H9 (cell line): ENCODE data around the gene TTLL4. TPM values are rescaled to one million over a fixed set of nuclear protein-coding genes. Genes with fewer than 3 reads are reported as not detected.

Experiments used
- DNase-seq: peaks from one replicate; pipeline ENCODE4 v3.0.0-alpha.2; 2017
- H2AFZ ChIP-seq: one replicate; pipeline ENCODE4 v1.6.1; 2013; ENCODE audit warnings: mild to moderate bottlenecking, low read length, control low read depth, moderate library complexity
- H2AK5ac ChIP-seq: 2 replicates; pipeline ENCODE4 v1.6.1; 2013; ENCODE audit warnings: low read length, control low read depth, mixed read lengths; ENCODE audit not compliant: insufficient read length
- H2BK120ac ChIP-seq: one replicate; pipeline ENCODE4 v1.6.1; 2013; ENCODE audit warnings: low read depth, mild to moderate bottlenecking, low read length, control low read depth, inconsistent platforms; ENCODE audit not compliant: poor library complexity, severe bottlenecking
- H2BK12ac ChIP-seq: 2 replicates; pipeline ENCODE4 v1.6.1; 2013; ENCODE audit warnings: low read length, control low read depth, mixed read lengths, low read depth; ENCODE audit not compliant: insufficient read length
- H2BK15ac ChIP-seq: 2 replicates; pipeline ENCODE4 v1.6.1; 2013; ENCODE audit warnings: low read depth, low read length, control low read depth
- H2BK20ac ChIP-seq: one replicate; pipeline ENCODE4 v1.6.1; 2013; ENCODE audit warnings: low read depth, mild to moderate bottlenecking, low read length, control low read depth, inconsistent platforms; ENCODE audit not compliant: poor library complexity, severe bottlenecking
- H2BK5ac ChIP-seq: 2 replicates; pipeline ENCODE4 v1.6.1; 2013; ENCODE audit warnings: low read length, control low read depth, mixed read lengths; ENCODE audit not compliant: insufficient read length
- H3K14ac ChIP-seq: 2 replicates; pipeline ENCODE4 v1.6.1; 2013; ENCODE audit warnings: low read length, control low read depth; ENCODE audit not compliant: insufficient read depth
- H3K18ac ChIP-seq: 2 replicates; pipeline ENCODE4 v1.6.1; 2013; ENCODE audit warnings: low read depth, mild to moderate bottlenecking, mixed read lengths, low read length, control low read depth; ENCODE audit not compliant: insufficient read length
- H3K23ac ChIP-seq: 2 replicates; pipeline ENCODE4 v1.6.1; 2013; ENCODE audit warnings: low read length, control low read depth, mixed read lengths, low read depth; ENCODE audit not compliant: insufficient read length
- H3K23me2 ChIP-seq: 2 replicates; pipeline ENCODE4 v1.6.1; 2013; ENCODE audit warnings: low read depth, mild to moderate bottlenecking, mixed read lengths, low read length, control low read depth; ENCODE audit not compliant: insufficient read length, poor library complexity, severe bottlenecking
- H3K27ac ChIP-seq: 2 replicates; pipeline ENCODE4 v1.5.1; 2013; ENCODE audit warnings: low read length, control low read depth, mixed read lengths, low read depth; ENCODE audit not compliant: insufficient read length
- H3K27me3 ChIP-seq: 2 replicates; pipeline ENCODE4 v1.6.1; 2013; ENCODE audit warnings: low read length, control low read depth, inconsistent platforms; ENCODE audit not compliant: insufficient read depth
- H3K4ac ChIP-seq: 2 replicates; pipeline ENCODE4 v1.6.1; 2013; ENCODE audit warnings: low read depth, mild to moderate bottlenecking, control low read depth, inconsistent platforms, low read length, moderate library complexity
- H3K4me1 ChIP-seq: 2 replicates; pipeline ENCODE4 v1.6.1; 2013; ENCODE audit warnings: low read length, control low read depth, inconsistent platforms; ENCODE audit not compliant: insufficient read depth
- H3K4me2 ChIP-seq: 2 replicates; pipeline ENCODE4 v1.6.1; 2013; ENCODE audit warnings: low read length, control low read depth, mixed read lengths; ENCODE audit not compliant: insufficient read length, insufficient read depth
- H3K56ac ChIP-seq: 2 replicates; pipeline ENCODE4 v1.6.1; 2013; ENCODE audit warnings: low read depth, mild to moderate bottlenecking, mixed read lengths, low read length, control low read depth; ENCODE audit not compliant: insufficient read length
- H3K79me1 ChIP-seq: 2 replicates; pipeline ENCODE4 v1.6.1; 2013; ENCODE audit warnings: low read depth, mild to moderate bottlenecking, moderate library complexity, low read length, control low read depth, inconsistent platforms; ENCODE audit not compliant: insufficient read depth, poor library complexity, severe bottlenecking
- H3K79me2 ChIP-seq: 2 replicates; pipeline ENCODE4 v1.6.1; 2013; ENCODE audit warnings: low read length, control low read depth, inconsistent platforms; ENCODE audit not compliant: insufficient read depth
- H3K9ac ChIP-seq: 2 replicates; pipeline ENCODE4 v1.6.1; 2013; ENCODE audit warnings: low read length, control low read depth, mixed read lengths; ENCODE audit not compliant: insufficient read length; ENCODE audit errors: extremely low read depth
- H3K9me3 ChIP-seq: one replicate; pipeline ENCODE4 v1.6.1; 2013; ENCODE audit warnings: low read depth, low read length, inconsistent platforms; ENCODE audit not compliant: control insufficient read depth
- H3T11ph ChIP-seq: one replicate; pipeline ENCODE4 v1.6.1; 2013; ENCODE audit warnings: mild to moderate bottlenecking, low read length, control low read depth, inconsistent platforms
- H4K20me1 ChIP-seq: one replicate; pipeline ENCODE4 v1.6.1; 2013; ENCODE audit not compliant: control insufficient read depth, insufficient read length, insufficient read depth
- H4K5ac ChIP-seq: 2 replicates; pipeline ENCODE4 v1.6.1; 2013; ENCODE audit warnings: low read depth, mild to moderate bottlenecking, mixed read lengths, low read length, control low read depth; ENCODE audit not compliant: insufficient read length
- H4K8ac ChIP-seq: replicated peaks from 2 replicates; pipeline ENCODE4 v1.6.1; 2013; ENCODE audit warnings: low read length, control low read depth, mixed read lengths, low read depth; ENCODE audit not compliant: insufficient read length
- H4K91ac ChIP-seq: 2 replicates; pipeline ENCODE4 v1.6.1; 2013; ENCODE audit warnings: low read depth, mild to moderate bottlenecking, moderate library complexity, mixed read lengths, low read length, control low read depth; ENCODE audit not compliant: insufficient read length
- H3K27ac Mint-ChIP-seq, 3 experiments: 2 replicates in 2 of 3; 3 replicates in 1 of 3; pipeline ENCODE4 v1.8.0; 2020 to 2021; ENCODE audit warnings: mixed read lengths in 3 of 3, mild to moderate bottlenecking in 1 of 3, moderate library complexity in 1 of 3
- H3K27me3 Mint-ChIP-seq: 2 replicates; pipeline ENCODE4 v1.8.0; 2021; ENCODE audit warnings: low read depth, mild to moderate bottlenecking, moderate library complexity, mixed read lengths
- H3K36me3 Mint-ChIP-seq, 3 experiments: 2 replicates in 2 of 3; 3 replicates in 1 of 3; pipeline ENCODE4 v1.8.0; 2020 to 2021; ENCODE audit warnings: low read depth in 3 of 3, mixed read lengths in 3 of 3; ENCODE audit not compliant: insufficient read depth in 1 of 3
- H3K4me1 Mint-ChIP-seq, 2 experiments: 2 replicates each; pipeline ENCODE4 v1.8.0; 2020; ENCODE audit warnings: mixed read lengths in 2 of 2
- H3K4me3 Mint-ChIP-seq, 2 experiments: 2 replicates in 1 of 2; 3 replicates in 1 of 2; pipeline ENCODE4 v1.8.0; 2020 to 2021; ENCODE audit warnings: mild to moderate bottlenecking in 2 of 2, mixed read lengths in 2 of 2, moderate library complexity in 1 of 2
- H3K9me3 Mint-ChIP-seq, 2 experiments: 2 replicates in 1 of 2; 3 replicates in 1 of 2; pipeline ENCODE4 v1.8.0; 2020; ENCODE audit warnings: mild to moderate bottlenecking in 2 of 2, mixed read lengths in 2 of 2, moderate library complexity in 1 of 2
- WGBS: extraction: QIAGEN DNeasy Blood & Tissue Kit; methylation state at CpG from one replicate; pipeline ENCODE4 v1.1.7; 2013; ENCODE audit warnings: missing lambda C conversion rate, low lambda C conversion rate, mixed read lengths; ENCODE audit not compliant: insufficient read length; ENCODE audit errors: extremely low coverage; 5-methylcytosine and 5-hydroxymethylcytosine counted together
- total RNA-seq: library from RNA; stranded (reverse); gene quantifications from 2 replicates; pipeline ENCODE4 v1.2.1, GENCODE V29; 2021
- TF ChIP-seq, protein P1 (sequence below): fragments of 200-600 bp; sonication (generic); conservative IDR thresholded peaks from 3 replicates; pipeline ENCODE4 v1.8.0; 2021; ENCODE audit warnings: antibody characterized with exemption, mild to moderate bottlenecking

TTLL4 gene
- total RNA-seq, 1 experiment from 2014 or later: 96.4 TPM

DNA sequence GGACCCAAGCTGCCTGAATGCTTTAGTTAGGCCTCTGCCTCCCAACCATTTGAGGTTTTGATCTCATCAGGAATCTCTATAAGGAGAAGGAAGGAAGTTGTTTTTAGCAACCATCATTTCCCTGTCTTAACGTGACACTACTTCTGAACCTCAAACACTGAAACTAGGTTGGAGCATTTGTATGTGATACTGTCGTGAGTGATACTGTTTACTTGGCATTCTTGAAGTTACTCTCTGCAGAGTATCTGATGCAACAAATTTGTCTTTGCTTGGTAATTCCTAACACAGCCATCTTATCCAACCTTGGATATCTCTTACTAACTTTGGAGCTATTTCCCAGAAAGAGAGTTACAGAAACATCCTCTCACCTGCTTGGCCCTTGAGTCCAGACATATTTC lies 22.1 kb downstream of the TTLL4 start:
- H4K8ac ChIP-seq: no peak overlapping the region
- no peak overlapping the region for H3K4ac ChIP-seq
- DNase-seq: no peak
- no peak overlapping the region for H3K4me2 ChIP-seq
- WGBS: no CpG with 5 or more reads among the region's 2 CpGs
- Mint-ChIP-seq H3K27ac (peak overlapping the region in 2 of 3 experiments; percentile 90 to 92; a peak in 4 of 7 replicates), H3K27me3 (no peaks in the 10 kb centered on the region), H3K36me3 (peaks cover 13 to 40% (median 21%) of the 10 kb centered on the region in 3 experiments), H3K9me3 (peaks cover 2 to 5% of the 10 kb centered on the region in 2 experiments), H3K4me1 (peaks cover 22 to 27% of the 10 kb centered on the region in 2 experiments), H3K4me3 (no peak overlapping the region)
- no peak overlapping the region for H2AFZ ChIP-seq
- H2AK5ac ChIP-seq: no peak overlapping the region
- H3K9ac ChIP-seq: no peak overlapping the region
- no peak overlapping the region for H3K14ac ChIP-seq
- no peak overlapping the region for H3K18ac ChIP-seq
- H2BK15ac ChIP-seq: no peak overlapping the region
- peaks cover 11% of the 10 kb centered on the region for H3K4me1 ChIP-seq
- no peak overlapping the region for H2BK20ac ChIP-seq
- H3K79me2 ChIP-seq: peaks cover 17% of the 10 kb centered on the region; the same call in 1 of the 2 replicates
- no peaks in the 10 kb centered on the region for H4K20me1 ChIP-seq
- H3K27me3 ChIP-seq: no peaks in the 10 kb centered on the region
- no peak overlapping the region for H3K23ac ChIP-seq
- H3K9me3 ChIP-seq: no peaks in the 10 kb centered on the region
- no peak overlapping the region for H2BK5ac ChIP-seq
- no peak overlapping the region for H3T11ph ChIP-seq
- H3K56ac ChIP-seq: no peak overlapping the region
- H3K23me2 ChIP-seq: no peaks in the 10 kb centered on the region
- peaks cover 6% of the 10 kb centered on the region for H3K79me1 ChIP-seq
- H2BK12ac ChIP-seq: no peak overlapping the region
- H3K27ac ChIP-seq: no peak overlapping the region
- H4K5ac ChIP-seq: no peak overlapping the region
- TF ChIP-seq, protein P1, sequence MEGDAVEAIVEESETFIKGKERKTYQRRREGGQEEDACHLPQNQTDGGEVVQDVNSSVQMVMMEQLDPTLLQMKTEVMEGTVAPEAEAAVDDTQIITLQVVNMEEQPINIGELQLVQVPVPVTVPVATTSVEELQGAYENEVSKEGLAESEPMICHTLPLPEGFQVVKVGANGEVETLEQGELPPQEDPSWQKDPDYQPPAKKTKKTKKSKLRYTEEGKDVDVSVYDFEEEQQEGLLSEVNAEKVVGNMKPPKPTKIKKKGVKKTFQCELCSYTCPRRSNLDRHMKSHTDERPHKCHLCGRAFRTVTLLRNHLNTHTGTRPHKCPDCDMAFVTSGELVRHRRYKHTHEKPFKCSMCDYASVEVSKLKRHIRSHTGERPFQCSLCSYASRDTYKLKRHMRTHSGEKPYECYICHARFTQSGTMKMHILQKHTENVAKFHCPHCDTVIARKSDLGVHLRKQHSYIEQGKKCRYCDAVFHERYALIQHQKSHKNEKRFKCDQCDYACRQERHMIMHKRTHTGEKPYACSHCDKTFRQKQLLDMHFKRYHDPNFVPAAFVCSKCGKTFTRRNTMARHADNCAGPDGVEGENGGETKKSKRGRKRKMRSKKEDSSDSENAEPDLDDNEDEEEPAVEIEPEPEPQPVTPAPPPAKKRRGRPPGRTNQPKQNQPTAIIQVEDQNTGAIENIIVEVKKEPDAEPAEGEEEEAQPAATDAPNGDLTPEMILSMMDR: no peak
- no peak overlapping the region for H4K91ac ChIP-seq
- H2BK120ac ChIP-seq: no peak overlapping the region
